IPS-NIHi7 (cell line): ENCODE data around the gene RASA2.
"Not testable (repeated sequence)": the region's sequence is repeated elsewhere in the genome, so short reads cannot be mapped to it uniquely, and the experiment has no call there.

Experiments
- DNase-seq: peaks from one replicate; pipeline ENCODE4 v3.0.0; 2012; ENCODE audit warnings: mixed read lengths; ENCODE audit errors: extremely low spot score

Gene RASA2

DNA sequence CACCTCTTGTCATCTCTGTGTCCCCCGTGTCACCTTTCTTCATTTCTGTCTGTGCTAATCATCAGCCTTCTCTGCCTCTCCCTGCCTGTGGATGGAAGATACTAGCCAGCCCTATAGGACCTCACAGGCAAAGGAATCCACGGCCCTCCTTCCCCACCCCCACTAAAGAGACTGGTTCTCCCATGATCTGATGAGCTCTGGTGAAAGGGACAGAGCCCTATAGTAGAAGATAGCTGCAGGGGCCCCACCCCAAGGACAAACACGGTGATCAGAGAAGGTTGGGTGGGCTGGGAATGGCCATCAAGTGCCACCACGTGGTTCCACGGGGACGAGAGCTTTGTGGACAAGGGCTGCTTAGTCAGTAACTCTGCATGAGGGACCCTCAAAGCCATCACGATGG lies 27.8 kb upstream of the RASA2 start:
- no peak for DNase-seq

DNA sequence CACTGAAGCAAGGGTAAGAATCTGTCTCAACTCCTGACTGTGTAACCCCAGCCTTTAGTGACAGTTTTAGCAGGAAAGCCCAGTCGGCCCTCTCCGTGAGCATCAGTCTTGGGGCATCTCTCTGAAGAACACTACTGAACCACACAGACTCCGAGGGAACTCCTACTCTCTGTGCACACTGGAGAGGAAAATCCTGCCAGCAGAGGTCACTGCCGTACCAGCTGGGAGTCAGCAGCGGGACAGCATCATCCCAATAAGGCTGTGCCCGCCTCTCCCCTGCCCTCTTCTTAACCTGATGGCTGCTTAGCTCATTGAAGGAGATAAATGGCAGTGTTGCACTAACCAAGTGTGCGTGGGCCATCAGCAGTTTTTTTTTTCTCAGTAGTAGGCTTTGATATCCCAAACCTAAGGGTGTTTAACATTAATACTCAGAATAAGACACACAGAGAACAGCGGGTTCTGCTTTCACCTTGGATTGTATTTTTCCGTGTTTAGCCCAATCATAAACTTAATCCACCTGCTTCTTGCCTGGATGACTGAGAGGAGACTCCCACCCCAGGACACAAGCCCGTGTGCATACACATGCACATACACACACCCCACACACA lies 26.6 kb upstream of the RASA2 start:
- peak; percentile 91 for DNase-seq

- DNase-seq = no peak
These were observed 24.5 kb upstream of the RASA2 start for GRCh38 chr3:141462176-141462859.

DNA sequence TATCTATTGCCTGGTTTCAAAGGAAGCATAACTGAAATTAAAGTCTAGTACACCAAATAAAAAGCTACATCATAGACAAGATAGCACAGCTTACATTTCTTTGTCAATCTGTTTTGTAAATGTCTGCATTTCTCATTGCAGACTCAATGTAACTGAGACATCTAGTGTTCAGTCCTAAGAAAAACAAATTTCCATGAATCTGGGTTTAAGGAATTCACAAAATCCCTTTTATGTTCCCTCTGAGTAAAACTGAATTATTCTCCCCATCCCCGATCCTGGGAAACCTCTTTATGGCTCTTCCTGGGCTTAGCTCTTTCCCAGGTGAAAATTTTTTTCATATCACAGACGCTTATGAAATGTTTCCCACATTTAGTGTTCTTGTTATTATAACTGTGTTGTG lies 21.6 kb upstream of the RASA2 start:
- DNase-seq = no peak

DNA sequence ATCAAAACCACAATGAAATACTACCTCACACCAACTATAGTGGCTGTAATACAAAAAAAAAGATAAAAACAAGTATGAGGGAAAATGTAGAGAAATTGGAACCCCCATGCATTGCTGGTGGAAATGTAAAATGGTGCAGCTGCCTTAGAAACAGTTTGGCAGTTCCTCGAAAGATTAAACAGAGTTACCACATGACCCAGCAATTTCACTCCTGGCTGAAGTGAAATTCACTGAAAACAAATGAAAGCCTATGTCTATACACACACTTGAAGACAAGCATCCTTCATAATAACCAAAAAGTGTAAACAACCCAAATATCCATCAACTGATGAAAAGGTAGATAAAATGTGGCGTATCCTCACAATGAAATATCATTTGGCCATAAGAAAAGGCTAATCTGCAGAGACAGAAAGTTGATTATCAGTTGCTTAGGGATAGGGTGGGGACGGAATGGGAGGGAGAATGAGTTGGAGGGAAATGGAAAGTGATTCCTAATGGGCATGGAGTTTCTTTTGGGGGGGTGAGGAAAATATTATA lies 20.1 kb upstream of the RASA2 start:
- DNase-seq = no peak

DNA sequence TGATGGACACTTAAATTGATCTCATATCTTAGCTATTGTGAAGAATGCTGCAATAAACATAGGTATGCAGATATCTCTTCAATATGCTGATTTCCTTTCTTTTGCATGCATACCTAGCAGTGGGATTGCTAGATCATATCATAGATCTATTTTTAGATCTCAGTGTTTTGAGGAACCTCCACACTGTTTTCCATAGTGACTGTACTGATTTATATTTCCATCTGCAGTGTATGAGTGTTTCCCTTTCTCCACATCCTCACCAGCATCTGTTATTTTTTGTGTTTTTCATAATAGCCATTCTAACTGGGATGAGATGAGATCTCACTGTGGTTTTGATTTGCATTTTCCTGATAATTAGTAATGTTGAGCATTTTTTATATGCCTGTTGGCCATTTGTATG lies 17.1 kb upstream of the RASA2 start:
- DNase-seq = no peak

DNA sequence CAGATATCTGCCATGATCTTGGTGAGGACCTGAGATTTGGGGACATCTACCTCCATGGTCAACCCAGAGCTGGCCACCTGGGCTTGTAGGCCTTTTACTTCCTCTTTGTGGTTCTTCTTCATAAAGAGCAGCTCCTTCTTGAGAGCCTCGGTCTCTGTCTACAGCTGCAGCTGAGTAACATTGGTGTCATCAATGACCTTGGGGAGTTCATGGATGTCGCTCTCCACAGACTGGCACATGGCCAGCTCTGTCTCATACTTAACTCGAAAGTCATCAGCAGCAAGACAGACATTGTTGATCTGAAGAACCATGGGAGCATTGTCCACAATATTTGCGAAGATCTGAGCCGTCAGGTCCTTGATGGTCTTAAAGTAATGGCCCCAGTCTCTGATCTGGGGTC lies 15.7 kb upstream of the RASA2 start:
- no peak for DNase-seq

- DNase-seq = no peak
These were observed 10.8 kb upstream of the RASA2 start for GRCh38 chr3:141476033-141476432.

DNA sequence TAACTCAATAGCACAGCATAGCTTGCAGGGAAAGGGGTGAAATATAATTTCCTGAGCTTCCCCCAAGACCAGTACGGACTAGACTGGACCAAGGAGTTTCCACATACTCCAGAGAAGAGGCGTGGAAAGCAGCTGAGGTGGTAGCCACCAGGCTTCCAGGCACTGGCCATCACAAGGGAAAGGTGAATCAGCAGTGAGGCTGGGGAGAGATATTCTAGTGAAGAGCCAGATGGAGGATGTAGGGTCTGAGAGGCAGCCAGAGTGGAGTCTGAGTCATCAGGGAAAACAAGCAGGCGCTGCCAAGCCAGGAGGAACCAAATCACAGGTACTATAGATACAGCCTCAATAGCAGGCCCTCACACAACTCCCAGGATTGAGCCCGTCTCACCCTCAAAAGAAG lies 9.6 kb upstream of the RASA2 start:
- no peak for DNase-seq

DNA sequence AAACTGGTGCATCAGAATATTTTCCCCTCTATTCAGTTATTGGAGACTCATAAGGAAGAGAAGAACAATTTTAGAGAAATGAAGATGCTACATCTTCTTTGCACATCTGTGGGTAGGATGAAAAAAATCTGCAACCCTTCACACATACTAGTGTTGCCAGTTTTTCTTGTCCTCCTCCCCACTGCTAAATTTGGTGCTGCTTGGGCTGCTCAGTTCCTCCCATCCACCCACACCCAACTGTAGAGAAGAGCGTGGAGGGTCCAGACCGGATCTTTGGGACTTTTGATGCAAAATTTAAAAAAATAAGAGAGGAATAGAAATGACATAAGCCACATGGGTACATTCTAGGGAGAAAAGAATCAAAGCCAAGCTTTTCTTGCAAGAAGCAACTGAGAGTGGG lies 8.7 kb upstream of the RASA2 start:
- DNase-seq = no peak

DNA sequence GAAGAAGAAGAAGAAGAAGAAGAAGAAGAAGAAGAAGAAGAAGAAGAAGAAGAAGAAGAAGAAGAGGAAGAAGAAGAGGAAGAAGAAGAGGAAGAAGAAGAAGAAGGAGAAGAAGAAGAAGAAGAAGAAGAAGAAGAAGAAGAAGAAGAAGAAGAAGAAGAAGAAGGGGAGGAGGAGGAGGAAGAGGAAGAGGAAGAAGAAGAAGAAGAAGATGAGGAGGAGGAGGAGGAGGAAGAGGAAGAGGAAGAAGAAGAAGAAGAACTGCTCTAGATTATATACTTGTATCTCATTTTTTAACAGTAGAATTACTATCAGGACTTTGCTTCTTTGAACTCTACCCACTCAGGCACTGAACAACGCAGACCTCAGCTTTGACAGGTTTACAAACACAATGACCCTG lies 8.0 kb upstream of the RASA2 start:
- not testable (repeated sequence) for DNase-seq

GRCh38 chr3:141482245-141482922 lies 4.4 kb upstream of the RASA2 start:
- no peak for DNase-seq

GRCh38 chr3:141484701-141485287 lies 2.0 kb upstream of the RASA2 start:
- DNase-seq = no peak

DNA sequence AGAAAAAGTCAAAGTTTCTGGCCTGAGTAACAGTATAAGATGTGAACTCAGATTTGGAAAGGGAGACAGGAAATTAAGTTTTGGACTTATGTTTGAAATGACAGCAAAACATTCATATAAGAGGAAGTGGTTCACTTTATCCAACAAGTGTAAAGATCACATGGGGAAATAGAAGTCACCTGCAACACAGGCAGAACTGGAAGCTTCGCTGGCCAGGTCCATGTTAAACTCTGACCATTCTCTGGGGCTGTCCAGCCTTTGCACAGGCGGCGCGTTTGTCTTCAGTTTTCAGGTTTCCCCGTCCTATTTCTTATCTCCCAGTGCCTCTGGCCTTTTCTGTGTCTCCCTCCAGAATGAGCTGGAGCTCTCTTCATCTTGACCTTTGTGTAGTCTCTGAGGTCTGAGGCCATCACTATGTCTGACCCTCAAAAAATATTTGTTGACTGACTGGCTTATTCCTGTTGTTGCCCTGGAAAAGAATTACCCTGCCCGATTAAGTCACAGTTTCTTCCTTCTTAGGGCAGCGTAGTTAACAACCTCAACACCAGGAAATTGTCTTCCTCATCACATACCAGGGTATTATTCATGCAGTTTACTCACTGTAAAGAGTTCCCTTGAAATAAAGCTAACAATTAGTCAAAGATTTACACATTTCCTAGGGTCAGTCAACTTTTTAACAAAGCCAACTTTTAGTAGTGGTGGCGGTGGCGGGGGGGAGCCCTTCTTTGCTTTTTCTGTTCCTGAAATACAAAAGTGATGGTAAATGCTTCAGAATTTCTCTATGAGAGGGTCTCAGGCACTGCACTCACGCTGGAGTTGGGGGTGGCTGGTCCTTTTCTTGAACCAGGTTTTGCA lies 959 bp upstream of the RASA2 start:
- no peak for DNase-seq

GRCh38 chr3:141486496-141486745 lies 406 bp upstream of the RASA2 start:
- DNase-seq = no peak

DNA sequence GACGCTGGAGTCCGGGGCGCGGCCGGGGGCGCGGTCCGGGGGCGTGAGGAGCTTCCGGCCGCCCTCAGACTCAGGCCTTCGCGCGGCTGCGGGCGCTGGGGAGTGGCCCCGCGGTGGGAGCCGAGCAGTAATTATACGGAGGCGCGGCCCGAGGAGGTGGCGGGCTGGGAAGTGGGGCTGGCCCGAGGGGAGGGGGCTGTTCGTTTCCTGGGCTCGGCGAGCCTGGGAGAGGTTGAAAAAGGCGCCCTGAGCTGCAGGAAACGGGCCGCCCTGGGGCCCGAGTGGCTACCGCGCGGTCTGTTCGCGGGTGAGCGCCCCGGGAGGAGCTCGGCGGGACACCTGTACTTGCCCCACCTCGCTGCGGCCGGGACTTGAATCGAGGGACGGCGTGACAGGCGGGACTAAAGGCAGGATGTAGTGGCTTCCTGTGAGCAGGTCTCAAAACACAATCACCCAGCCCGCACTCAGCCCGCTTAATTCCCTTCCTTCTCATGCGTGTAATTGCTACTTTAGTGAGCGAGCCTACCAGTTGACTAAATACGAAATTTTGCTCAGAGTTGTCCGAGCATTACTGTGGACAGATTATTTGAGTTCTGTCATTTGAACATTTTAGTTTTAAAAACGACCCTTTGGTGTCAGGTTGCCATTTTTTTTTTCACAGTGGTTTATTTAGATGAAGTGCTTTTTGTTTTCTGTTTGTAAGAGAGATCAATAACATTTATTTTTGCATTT lies 860 bp downstream of the RASA2 start:
- peak; percentile 78 for DNase-seq

DNA sequence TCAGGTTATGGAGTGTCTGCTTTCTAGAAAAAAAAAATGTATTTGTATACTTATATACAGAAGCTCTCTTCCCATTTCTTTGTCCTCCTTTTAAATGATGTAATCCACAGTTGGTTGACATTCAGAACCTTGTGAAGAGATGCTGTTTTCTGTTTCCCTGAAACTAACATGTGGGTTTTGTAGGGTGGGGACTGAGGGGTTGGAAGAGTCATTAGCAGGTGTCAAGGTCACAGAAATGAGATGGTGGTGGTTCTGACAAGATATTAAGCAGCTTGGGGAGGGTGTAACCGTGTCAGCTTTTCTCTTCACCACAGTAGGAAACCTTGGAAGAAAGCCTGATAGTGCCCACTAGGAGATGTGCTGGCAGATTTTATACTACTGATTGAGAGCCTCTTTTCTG lies 2.4 kb downstream of the RASA2 start:
- no peak for DNase-seq

DNA sequence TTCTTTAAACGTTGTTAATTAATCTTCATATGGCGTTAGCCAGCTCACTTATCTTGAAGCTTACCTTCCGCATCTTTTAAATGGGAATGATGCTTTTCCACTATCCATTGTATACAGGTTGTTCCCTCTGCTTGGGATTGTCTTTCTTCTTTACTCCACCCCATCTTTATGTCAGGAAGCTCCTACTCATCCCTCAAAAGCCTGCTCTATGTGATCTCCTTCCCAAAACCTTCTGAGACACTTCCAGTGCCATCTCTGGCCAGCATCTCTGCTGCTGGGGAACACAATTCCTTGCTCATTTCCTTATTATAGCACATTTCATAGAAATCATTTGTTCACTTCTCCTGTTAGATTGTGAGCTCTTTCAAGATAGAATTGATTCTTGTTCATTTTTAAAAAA lies 4.3 kb downstream of the RASA2 start:
- DNase-seq = no peak

DNA sequence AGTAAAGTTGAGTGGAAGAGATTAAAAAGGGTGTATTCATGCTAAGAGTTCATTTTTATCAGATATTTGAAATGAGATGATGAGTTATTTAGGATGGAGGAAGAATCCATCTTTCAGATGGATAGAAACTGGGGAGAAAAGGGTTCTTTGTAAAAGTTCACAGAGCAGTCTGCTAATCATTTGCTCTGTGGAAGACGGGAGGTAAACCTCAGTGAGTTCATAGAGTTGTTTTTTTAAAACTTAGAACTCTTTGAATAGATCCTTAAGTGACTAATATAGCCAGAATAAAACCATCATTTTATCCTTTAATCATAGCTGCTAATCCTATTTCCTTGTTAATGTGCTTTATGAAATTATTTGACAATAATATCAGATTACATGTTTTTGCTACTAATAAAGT lies 5.1 kb downstream of the RASA2 start:
- DNase-seq = no peak

DNA sequence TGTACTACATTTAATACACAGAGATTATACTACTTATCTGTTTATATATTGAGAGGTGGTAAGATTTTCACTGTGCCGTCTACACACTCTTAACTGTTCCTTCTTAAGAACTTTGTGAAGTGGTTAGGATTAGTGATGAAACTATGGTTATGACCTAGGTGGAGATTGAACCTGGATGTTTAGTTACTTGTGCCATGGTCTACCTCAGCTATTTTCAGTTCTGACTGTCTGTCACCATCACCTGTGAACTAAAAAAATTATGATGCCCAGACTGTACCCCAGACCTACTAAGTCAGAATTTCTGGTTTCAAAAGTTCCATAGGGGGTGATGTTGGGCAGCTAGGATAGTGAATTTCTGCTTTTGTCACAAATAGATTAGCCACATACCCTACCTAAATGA lies 6.4 kb downstream of the RASA2 start:
- no peak for DNase-seq

DNA sequence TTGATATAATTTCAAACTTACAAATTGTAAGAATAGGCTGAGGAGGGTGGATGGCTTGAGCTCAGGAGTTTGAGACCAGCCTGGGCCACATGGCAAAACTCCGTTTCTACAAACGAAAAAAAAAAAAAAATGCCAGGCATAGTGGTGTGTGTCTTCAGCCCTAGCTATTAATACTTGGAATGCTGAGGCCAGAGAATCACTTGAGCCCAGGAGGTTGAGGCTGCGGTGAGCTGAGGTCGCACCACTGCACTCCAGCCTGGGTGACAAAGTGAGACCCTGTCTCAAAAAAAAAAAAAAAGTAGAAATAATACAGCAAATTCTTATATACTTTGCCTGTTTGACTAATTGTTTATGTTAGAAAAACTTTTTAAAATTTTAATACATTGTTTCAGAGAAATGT lies 10.8 kb downstream of the RASA2 start:
- not testable (repeated sequence) for DNase-seq
